Activated naive CD8-positive, alpha-beta T cell treated with anti-CD3 and anti-CD28 coated beads, Interleukin-2, amount 50 U/mL, for 24 hours (primary cell): ENCODE measurements around the gene NOL4.
A peak's percentile ranks its signal among the peaks of the same experiment; 100 is the strongest.
"Not testable (repeated sequence)": the region's sequence is repeated elsewhere in the genome, so short reads cannot be mapped to it uniquely, and the experiment has no call there.

ENCODE experiments used
- ATAC-seq: fragments of 150-1000 bp; cut with Tn5 transposase; one replicate; pipeline ENCODE4 v1.10.0; 2021
- DNase-seq: peaks from one replicate; pipeline ENCODE4 v3.0.0; 2021
- H3K27ac Mint-ChIP-seq: one replicate; pipeline ENCODE4 v1.8.0; 2021; ENCODE audit warnings: mild to moderate bottlenecking, mixed read lengths
- H3K27me3 Mint-ChIP-seq: one replicate; pipeline ENCODE4 v1.8.0; 2021; ENCODE audit warnings: mixed read lengths
- H3K36me3 Mint-ChIP-seq: one replicate; pipeline ENCODE4 v1.8.0; 2021; ENCODE audit warnings: low read depth, mixed read lengths
- H3K4me1 Mint-ChIP-seq: one replicate; pipeline ENCODE4 v1.8.0; 2021; ENCODE audit warnings: mixed read lengths
- H3K4me3 Mint-ChIP-seq: one replicate; pipeline ENCODE4 v1.8.0; 2021; ENCODE audit warnings: mild to moderate bottlenecking, moderate library complexity, mixed read lengths
- H3K9me3 Mint-ChIP-seq: one replicate; pipeline ENCODE4 v1.8.0; 2021; ENCODE audit warnings: mixed read lengths

NOL4 gene

GRCh38 chr18:34224423-34225217 lies at the start of gene NOL4:
Gene NOL4, minus strand, starts transcription at chr18:34224913. Its CDS starts 1,660 bp downstream, at chr18:34223253.
- Mint-ChIP-seq H3K36me3 (peaks cover 2% of the 10 kb centered on the region), H3K9me3 (peaks cover 4% of the 10 kb centered on the region), H3K4me3 (no peak within 1 kb of the TSS), H3K27me3 (peaks cover 30% of the 10 kb centered on the region), H3K27ac (no peak within 1 kb of the TSS), H3K4me1 (peaks cover 5% of the 10 kb centered on the region)
- DNase-seq (no peak), ATAC-seq (no peak)

GRCh38 chr18:34266029-34266428 lies 41.3 kb upstream of the NOL4 start:
- not testable (repeated sequence) for DNase-seq, ATAC-seq, H3K4me1 Mint-ChIP-seq, H3K27me3 Mint-ChIP-seq, H3K4me3 Mint-ChIP-seq, H3K27ac Mint-ChIP-seq, H3K36me3 Mint-ChIP-seq
- H3K9me3 Mint-ChIP-seq: peaks cover 18% of the 10 kb centered on the region

- H3K9me3 Mint-ChIP-seq: peaks cover 20% of the 10 kb centered on the region
- no peak overlapping the region for H3K27ac Mint-ChIP-seq
- DNase-seq (no peak), ATAC-seq (no peak)
- no peaks in the 10 kb centered on the region for H3K4me1 Mint-ChIP-seq
- H3K4me3 Mint-ChIP-seq: no peak overlapping the region
- no peaks in the 10 kb centered on the region for H3K27me3 Mint-ChIP-seq
- H3K36me3 Mint-ChIP-seq: no peaks in the 10 kb centered on the region
Measured at GRCh38 chr18:34261865-34262780, 37.4 kb upstream of the NOL4 start.

- Mint-ChIP-seq H3K4me3 (no peak overlapping the region), H3K9me3 (peaks cover 14% of the 10 kb centered on the region), H3K27ac (no peak overlapping the region), H3K36me3 (no peaks in the 10 kb centered on the region), H3K27me3 (no peaks in the 10 kb centered on the region), H3K4me1 (no peaks in the 10 kb centered on the region)
- ATAC-seq: no peak
- DNase-seq: no peak
Measured at GRCh38 chr18:34258176-34258575, 33.5 kb upstream of the NOL4 start.

GRCh38 chr18:34251919-34252318 lies 27.2 kb upstream of the NOL4 start:
- no peaks in the 10 kb centered on the region for H3K36me3 Mint-ChIP-seq
- H3K9me3 Mint-ChIP-seq: peaks cover 12% of the 10 kb centered on the region
- H3K27ac Mint-ChIP-seq: no peak overlapping the region
- H3K4me3 Mint-ChIP-seq: no peak overlapping the region
- ATAC-seq (no peak), DNase-seq (no peak)
- no peaks in the 10 kb centered on the region for H3K4me1 Mint-ChIP-seq
- no peaks in the 10 kb centered on the region for H3K27me3 Mint-ChIP-seq

GRCh38 chr18:34248727-34249126 lies 24.0 kb upstream of the NOL4 start:
- Mint-ChIP-seq H3K27me3 (no peaks in the 10 kb centered on the region), H3K27ac (no peak overlapping the region), H3K9me3 (peaks cover 12% of the 10 kb centered on the region), H3K4me1 (no peaks in the 10 kb centered on the region), H3K36me3 (no peaks in the 10 kb centered on the region), H3K4me3 (no peak overlapping the region)
- no peak for DNase-seq
- no peak for ATAC-seq

GRCh38 chr18:34242739-34243138 lies 18.0 kb upstream of the NOL4 start:
- H3K27ac Mint-ChIP-seq: no peak overlapping the region
- no peaks in the 10 kb centered on the region for H3K4me1 Mint-ChIP-seq
- no peak overlapping the region for H3K4me3 Mint-ChIP-seq
- ATAC-seq (no peak), DNase-seq (no peak)
- H3K9me3 Mint-ChIP-seq: peaks cover 12% of the 10 kb centered on the region
- no peaks in the 10 kb centered on the region for H3K36me3 Mint-ChIP-seq
- H3K27me3 Mint-ChIP-seq: no peaks in the 10 kb centered on the region

- not testable (repeated sequence) for H3K4me3 Mint-ChIP-seq, ATAC-seq, H3K4me1 Mint-ChIP-seq, DNase-seq, H3K36me3 Mint-ChIP-seq, H3K9me3 Mint-ChIP-seq, H3K27ac Mint-ChIP-seq, H3K27me3 Mint-ChIP-seq
Measured at GRCh38 chr18:34233781-34234388, 9.2 kb upstream of the NOL4 start.

GRCh38 chr18:34225218-34225553 lies 473 bp upstream of the NOL4 start:
- no peak for DNase-seq

GRCh38 chr18:34223893-34224422 lies 755 bp downstream of the NOL4 start:
- no peak for DNase-seq
- Mint-ChIP-seq H3K36me3 (peaks cover 2% of the 10 kb centered on the region), H3K27ac (no peak overlapping the region)

More at GRCh38 chr18:34225218-34225553, 473 bp upstream of the NOL4 start:
- Mint-ChIP-seq H3K4me1 (peaks cover 5% of the 10 kb centered on the region), H3K27ac (no peak overlapping the region), H3K27me3 (peaks cover 28% of the 10 kb centered on the region), H3K36me3 (peaks cover 2% of the 10 kb centered on the region), H3K4me3 (no peak overlapping the region), H3K9me3 (peaks cover 4% of the 10 kb centered on the region)
- ATAC-seq: no peak

GRCh38 chr18:34223164-34223892 lies 1.4 kb downstream of the NOL4 start:
- H3K4me3 Mint-ChIP-seq: no peak overlapping the region
- ATAC-seq: no peak
- peaks cover 30% of the 10 kb centered on the region for H3K27me3 Mint-ChIP-seq
- H3K9me3 Mint-ChIP-seq: no peaks in the 10 kb centered on the region
- H3K4me1 Mint-ChIP-seq: peaks cover 5% of the 10 kb centered on the region
- H3K27ac Mint-ChIP-seq: no peak overlapping the region
- peak; percentile 1 for DNase-seq
- peaks cover 2% of the 10 kb centered on the region for H3K36me3 Mint-ChIP-seq

More at GRCh38 chr18:34223893-34224422, 755 bp downstream of the NOL4 start:
- ATAC-seq: no peak
- Mint-ChIP-seq H3K4me3 (no peak overlapping the region), H3K27me3 (peaks cover 30% of the 10 kb centered on the region), H3K4me1 (peaks cover 5% of the 10 kb centered on the region), H3K9me3 (peaks cover 4% of the 10 kb centered on the region)

- Mint-ChIP-seq H3K27me3 (peaks cover 30% of the 10 kb centered on the region), H3K9me3 (no peaks in the 10 kb centered on the region), H3K4me1 (peaks cover 5% of the 10 kb centered on the region), H3K4me3 (no peak overlapping the region), H3K27ac (no peak overlapping the region), H3K36me3 (peaks cover 2% of the 10 kb centered on the region)
- DNase-seq: peak; percentile 1
- ATAC-seq: no peak
Measured at GRCh38 chr18:34222307-34223163, 2.2 kb downstream of the NOL4 start.

- Mint-ChIP-seq H3K36me3 (peaks cover 2% of the 10 kb centered on the region), H3K4me3 (no peak overlapping the region), H3K9me3 (no peaks in the 10 kb centered on the region), H3K4me1 (peaks cover 5% of the 10 kb centered on the region), H3K27me3 (peaks cover 30% of the 10 kb centered on the region), H3K27ac (no peak overlapping the region)
- peak; percentile 1 for DNase-seq
- no peak for ATAC-seq
Measured at GRCh38 chr18:34221971-34222306, 2.8 kb downstream of the NOL4 start.
